ENCODE data around the gene TSPAN14. TPM values are rescaled to one million over a fixed set of nuclear protein-coding genes. Genes with fewer than 3 reads are reported as not detected.

TSPAN14 gene
- total RNA-seq, 2 donors from 2014 or later, result 121 to 123 TPM

DNA sequence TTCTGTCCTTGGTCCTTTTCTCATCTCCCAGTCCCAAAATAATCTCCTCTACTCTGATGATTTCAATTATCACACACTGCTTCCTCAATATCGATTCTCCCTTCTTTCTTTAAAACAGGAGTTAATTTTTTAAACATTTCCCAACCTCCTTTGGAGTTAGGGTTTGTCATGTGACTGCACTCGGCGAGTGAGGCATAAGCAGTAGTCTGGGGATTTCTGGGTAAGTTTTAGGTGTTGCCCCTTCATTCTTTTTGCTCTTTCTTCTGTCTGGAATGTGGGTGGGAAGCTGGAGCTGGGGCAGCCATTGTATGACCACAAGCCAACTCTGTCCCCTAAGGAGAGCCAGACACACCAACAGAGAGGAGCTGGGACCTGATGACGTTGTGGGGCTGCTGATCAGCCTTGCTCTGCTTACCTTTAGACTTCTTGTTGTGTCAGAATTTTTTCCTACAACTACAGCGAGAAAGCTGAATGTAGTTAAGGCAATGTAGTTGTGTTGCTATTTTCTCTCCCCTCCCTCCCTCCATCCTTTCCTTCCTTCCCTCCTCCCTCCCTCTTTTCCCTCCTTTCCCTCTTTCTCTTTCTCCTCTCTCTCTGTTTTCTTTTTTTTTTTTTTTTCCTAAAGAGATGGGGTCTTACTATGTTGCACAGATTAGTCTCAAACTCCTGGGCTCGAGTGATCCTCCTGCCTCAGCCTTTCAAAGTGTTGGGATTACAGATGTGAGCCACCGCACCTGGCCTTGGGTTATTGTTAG lies 6.5 kb upstream of the TSPAN14 start:
- TF ChIP-seq, protein P1, sequence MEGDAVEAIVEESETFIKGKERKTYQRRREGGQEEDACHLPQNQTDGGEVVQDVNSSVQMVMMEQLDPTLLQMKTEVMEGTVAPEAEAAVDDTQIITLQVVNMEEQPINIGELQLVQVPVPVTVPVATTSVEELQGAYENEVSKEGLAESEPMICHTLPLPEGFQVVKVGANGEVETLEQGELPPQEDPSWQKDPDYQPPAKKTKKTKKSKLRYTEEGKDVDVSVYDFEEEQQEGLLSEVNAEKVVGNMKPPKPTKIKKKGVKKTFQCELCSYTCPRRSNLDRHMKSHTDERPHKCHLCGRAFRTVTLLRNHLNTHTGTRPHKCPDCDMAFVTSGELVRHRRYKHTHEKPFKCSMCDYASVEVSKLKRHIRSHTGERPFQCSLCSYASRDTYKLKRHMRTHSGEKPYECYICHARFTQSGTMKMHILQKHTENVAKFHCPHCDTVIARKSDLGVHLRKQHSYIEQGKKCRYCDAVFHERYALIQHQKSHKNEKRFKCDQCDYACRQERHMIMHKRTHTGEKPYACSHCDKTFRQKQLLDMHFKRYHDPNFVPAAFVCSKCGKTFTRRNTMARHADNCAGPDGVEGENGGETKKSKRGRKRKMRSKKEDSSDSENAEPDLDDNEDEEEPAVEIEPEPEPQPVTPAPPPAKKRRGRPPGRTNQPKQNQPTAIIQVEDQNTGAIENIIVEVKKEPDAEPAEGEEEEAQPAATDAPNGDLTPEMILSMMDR (conservative IDR thresholded peaks at IDR 0.05), result no peak
- Histone ChIP-seq H3K9me3 (ENCODE audit: control insufficient read depth, low read length) (no peaks in the 10 kb centered on the region), H3K27ac (ENCODE audit: low read depth, low read length) (no peak overlapping the region), H3K4me3 (ENCODE audit: low read length) (no peak overlapping the region), H3K27me3 (ENCODE audit: control insufficient read depth, insufficient read depth, low read length, poor library complexity, severe bottlenecking) (no peaks in the 10 kb centered on the region), H3K9ac (ENCODE audit: extremely low read depth, low read length, poor library complexity, severe bottlenecking) (no peak overlapping the region), H3K4me1 (ENCODE audit: control insufficient read depth, insufficient read depth, low read length) (peaks cover 7% of the 10 kb centered on the region), H3K36me3 (ENCODE audit: control insufficient read depth, insufficient read depth, low read length) (no peaks in the 10 kb centered on the region)
- WGBS, 2 experiments (ENCODE audit: insufficient coverage in 1 of 2, insufficient read length in 1 of 2), result 87 to 90% methylated on average over 3 to 6 of the region's 7 CpGs
- H3K36me3 Mint-ChIP-seq (ENCODE audit: low read depth), result no peaks in the 10 kb centered on the region
- no peak overlapping the region for H3K4me3 Mint-ChIP-seq
- no peak for DNase-seq
- H3K4me1 Mint-ChIP-seq, result peaks cover 22% of the 10 kb centered on the region
- H3K27ac Mint-ChIP-seq, result no peak overlapping the region
- H3K27me3 Mint-ChIP-seq (ENCODE audit: insufficient read depth), result peaks cover 13% of the 10 kb centered on the region
- no peaks in the 10 kb centered on the region for H3K9me3 Mint-ChIP-seq

DNA sequence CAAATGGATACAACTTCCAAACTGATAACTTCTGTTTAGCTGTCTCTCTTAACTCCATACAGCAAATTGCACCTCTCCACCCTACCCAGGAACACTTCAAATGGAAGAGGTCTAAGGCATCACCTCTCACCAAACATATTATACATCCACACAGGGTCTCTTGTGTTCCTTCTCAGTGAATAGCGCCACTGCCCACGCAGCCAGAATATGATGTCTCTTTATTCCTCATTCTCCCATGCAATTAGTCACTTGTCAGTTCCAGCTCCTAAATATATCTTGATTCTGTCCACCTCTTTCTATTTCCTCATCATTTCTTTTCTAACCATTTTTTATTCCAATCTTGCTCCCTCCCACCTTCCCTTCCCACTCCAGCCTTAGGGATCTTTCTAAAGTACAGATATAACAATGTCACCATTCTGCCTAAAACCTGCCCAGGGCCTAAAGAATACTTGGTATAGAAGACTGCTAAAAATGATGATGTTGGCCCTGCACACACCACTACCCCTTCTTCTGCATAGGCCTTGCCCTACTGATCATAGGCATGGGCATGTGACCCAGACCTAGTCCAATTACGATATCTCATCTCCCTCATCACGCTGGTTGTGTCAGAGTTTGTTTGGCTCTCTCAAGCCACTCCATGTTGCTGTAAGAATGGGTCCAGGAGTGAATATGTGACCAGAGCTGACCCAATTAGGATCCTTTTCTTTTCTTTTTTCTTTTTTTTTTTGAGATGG lies 5.7 kb upstream of the TSPAN14 start:
- H3K9me3 ChIP-seq (ENCODE audit: control insufficient read depth, low read length), result no peaks in the 10 kb centered on the region
- peaks cover 25% of the 10 kb centered on the region for H3K4me1 Mint-ChIP-seq
- no peak overlapping the region for H3K4me3 Mint-ChIP-seq
- WGBS, 2 experiments (ENCODE audit: insufficient coverage in 1 of 2, insufficient read length in 1 of 2), result 96 to 100% methylated on average over 3 to 4 of the region's 4 CpGs
- no peak overlapping the region for H3K4me3 ChIP-seq (ENCODE audit: low read length)
- peaks cover 13% of the 10 kb centered on the region for H3K27me3 Mint-ChIP-seq (ENCODE audit: insufficient read depth)
- TF ChIP-seq, protein P1 (conservative IDR thresholded peaks at IDR 0.05), result no peak
- peaks cover 7% of the 10 kb centered on the region for H3K4me1 ChIP-seq (ENCODE audit: control insufficient read depth, insufficient read depth, low read length)
- H3K27ac ChIP-seq (ENCODE audit: low read depth, low read length), result no peak overlapping the region
- no peak for DNase-seq
- H3K9me3 Mint-ChIP-seq, result no peaks in the 10 kb centered on the region
- no peaks in the 10 kb centered on the region for H3K27me3 ChIP-seq (ENCODE audit: control insufficient read depth, insufficient read depth, low read length, poor library complexity, severe bottlenecking)
- no peak overlapping the region for H3K27ac Mint-ChIP-seq
- H3K9ac ChIP-seq (ENCODE audit: extremely low read depth, low read length, poor library complexity, severe bottlenecking), result no peak overlapping the region
- no peaks in the 10 kb centered on the region for H3K36me3 Mint-ChIP-seq (ENCODE audit: low read depth)
- H3K36me3 ChIP-seq (ENCODE audit: control insufficient read depth, insufficient read depth, low read length), result no peaks in the 10 kb centered on the region

DNA sequence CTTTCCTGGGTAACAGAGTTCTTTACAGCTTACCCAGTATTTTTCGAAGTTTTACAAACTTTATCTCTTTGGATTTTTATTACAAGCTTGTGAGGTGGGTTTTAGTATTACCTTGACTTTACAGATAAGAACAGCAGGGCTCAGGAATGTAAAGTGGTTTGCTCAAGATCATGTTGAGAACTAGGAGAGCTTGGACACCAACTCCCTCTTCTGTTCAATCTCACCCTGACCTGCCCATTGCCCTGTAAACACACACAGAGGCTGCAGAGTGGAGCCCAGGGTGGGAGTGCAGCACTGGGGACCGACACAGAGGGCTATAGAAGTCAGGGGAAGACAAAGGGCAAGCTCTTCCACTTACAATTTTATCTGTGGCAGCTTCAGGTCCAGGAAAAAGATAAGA lies 4.6 kb upstream of the TSPAN14 start:
- Mint-ChIP-seq H3K36me3 (ENCODE audit: low read depth) (no peaks in the 10 kb centered on the region), H3K27ac (no peak overlapping the region), H3K9me3 (no peaks in the 10 kb centered on the region), H3K4me1 (peaks cover 20% of the 10 kb centered on the region), H3K27me3 (ENCODE audit: insufficient read depth) (peaks cover 13% of the 10 kb centered on the region), H3K4me3 (no peak overlapping the region)
- no peak for DNase-seq
- Histone ChIP-seq H3K4me3 (ENCODE audit: low read length) (no peak overlapping the region), H3K9me3 (ENCODE audit: control insufficient read depth, low read length) (no peaks in the 10 kb centered on the region), H3K36me3 (ENCODE audit: control insufficient read depth, insufficient read depth, low read length) (no peaks in the 10 kb centered on the region), H3K4me1 (ENCODE audit: control insufficient read depth, insufficient read depth, low read length) (peaks cover 7% of the 10 kb centered on the region), H3K27me3 (ENCODE audit: control insufficient read depth, insufficient read depth, low read length, poor library complexity, severe bottlenecking) (no peaks in the 10 kb centered on the region), H3K9ac (ENCODE audit: extremely low read depth, low read length, poor library complexity, severe bottlenecking) (no peak overlapping the region), H3K27ac (ENCODE audit: low read depth, low read length) (no peak overlapping the region)
- WGBS, 2 experiments (ENCODE audit: insufficient coverage in 1 of 2, insufficient read length in 1 of 2), result 84% methylated on average over 2 of the region's 2 CpGs; no CpG with 5 or more reads in 1 of the 2 experiments
- TF ChIP-seq, protein P1 (conservative IDR thresholded peaks at IDR 0.05), result peak; percentile 28
